Trophoblast cell (in vitro differentiated cells and primary cell): ENCODE results near the gene KCNK10.

Experiments used
- DNase-seq, 2 donors: peaks; one replicate each; pipeline ENCODE4 v3.0.0-alpha.2; 2016
- H2AFZ ChIP-seq: 2 replicates; pipeline ENCODE4 v1.6.1; 2013; ENCODE audit warnings: low read length, moderate library complexity, mild to moderate bottlenecking; ENCODE audit not compliant: insufficient read depth, poor library complexity
- H2AK5ac ChIP-seq: 2 replicates; pipeline ENCODE4 v1.6.1; 2013; ENCODE audit warnings: mild to moderate bottlenecking, low read length
- H2BK120ac ChIP-seq: 2 replicates; pipeline ENCODE4 v1.6.1; 2013; ENCODE audit warnings: low read length, mild to moderate bottlenecking, moderate library complexity; ENCODE audit not compliant: insufficient read depth, poor library complexity
- H2BK12ac ChIP-seq: 2 replicates; pipeline ENCODE4 v1.6.1; 2013; ENCODE audit warnings: mild to moderate bottlenecking, low read length, moderate library complexity
- H2BK5ac ChIP-seq: 2 replicates; pipeline ENCODE4 v1.6.1; 2013; ENCODE audit warnings: low read length, low read depth, moderate library complexity, mild to moderate bottlenecking; ENCODE audit not compliant: poor library complexity
- H3K14ac ChIP-seq: 2 replicates; pipeline ENCODE4 v1.6.1; 2013; ENCODE audit warnings: mild to moderate bottlenecking, low read length
- H3K18ac ChIP-seq: 2 replicates; pipeline ENCODE4 v1.6.1; 2013; ENCODE audit warnings: mild to moderate bottlenecking, low read length
- H3K23ac ChIP-seq: 2 replicates; pipeline ENCODE4 v1.6.1; 2013; ENCODE audit warnings: low read length
- H3K27ac ChIP-seq: 2 replicates; pipeline ENCODE4 v1.5.1; 2013; ENCODE audit warnings: low read depth, mild to moderate bottlenecking, inconsistent platforms, low read length, moderate library complexity
- H3K27me3 ChIP-seq: 2 replicates; pipeline ENCODE4 v1.6.1; 2013; ENCODE audit warnings: inconsistent platforms, mild to moderate bottlenecking, low read length, moderate library complexity; ENCODE audit not compliant: insufficient read depth
- H3K36me3 ChIP-seq, 2 experiments: 1 replicate in 1 of 2; 2 replicates in 1 of 2; pipeline ENCODE4 v1.6.1; 2013; ENCODE audit warnings: low read length in 2 of 2, mild to moderate bottlenecking in 2 of 2, moderate library complexity in 1 of 2; ENCODE audit not compliant: insufficient read depth in 2 of 2, control insufficient read depth in 1 of 2
- H3K4ac ChIP-seq: 2 replicates; pipeline ENCODE4 v1.6.1; 2013; ENCODE audit warnings: low read depth, mild to moderate bottlenecking, low read length, moderate library complexity
- H3K4me1 ChIP-seq, 2 experiments: 1 replicate in 1 of 2; 2 replicates in 1 of 2; pipeline ENCODE4 v1.6.1; 2013; ENCODE audit warnings: low read length in 2 of 2, mild to moderate bottlenecking in 2 of 2, moderate library complexity in 1 of 2; ENCODE audit not compliant: insufficient read depth in 2 of 2, control insufficient read depth in 1 of 2
- H3K4me2 ChIP-seq: 2 replicates; pipeline ENCODE4 v1.6.1; 2013; ENCODE audit warnings: inconsistent platforms, mild to moderate bottlenecking, low read length, moderate library complexity
- H3K4me3 ChIP-seq: 2 replicates; pipeline ENCODE4 v1.5.1; 2013; ENCODE audit warnings: mild to moderate bottlenecking, low read depth, low read length, inconsistent platforms
- H3K79me1 ChIP-seq: one replicate; pipeline ENCODE4 v1.6.1; 2013; ENCODE audit warnings: low read length
- H3K79me2 ChIP-seq: 2 replicates; pipeline ENCODE4 v1.6.1; 2013; ENCODE audit warnings: low read length, mild to moderate bottlenecking; ENCODE audit not compliant: control insufficient read depth, insufficient read depth, poor library complexity
- H3K9ac ChIP-seq: 2 replicates; pipeline ENCODE4 v1.6.1; 2013; ENCODE audit warnings: mild to moderate bottlenecking, low read length
- H3K9me3 ChIP-seq: 2 replicates; pipeline ENCODE4 v1.6.1; 2013; ENCODE audit warnings: low read depth, mild to moderate bottlenecking, control low read depth, inconsistent platforms, low read length; ENCODE audit not compliant: insufficient read depth
- H4K12ac ChIP-seq: 2 replicates; pipeline ENCODE4 v1.6.1; 2013; ENCODE audit warnings: low read depth, mild to moderate bottlenecking, low read length, moderate library complexity
- H4K8ac ChIP-seq: 2 replicates; pipeline ENCODE4 v1.6.1; 2013; ENCODE audit warnings: low read depth, mild to moderate bottlenecking, low read length, moderate library complexity
- H4K91ac ChIP-seq: one replicate; pipeline ENCODE4 v1.6.1; 2013; ENCODE audit warnings: low read depth, mild to moderate bottlenecking, low read length, moderate library complexity
- WGBS: extraction: QIAGEN DNeasy Blood & Tissue Kit; methylation state at CpG from one replicate; pipeline ENCODE4 v1.1.7; 2013; ENCODE audit warnings: missing lambda C conversion rate; ENCODE audit not compliant: insufficient read length, insufficient coverage; ENCODE audit errors: extremely low coverage; 5-methylcytosine and 5-hydroxymethylcytosine counted together

The KCNK10 gene

GRCh38 chr14:88324930-88325329 is 1.9 kb upstream of the KCNK10 start:
- no peaks in the 10 kb centered on the region for H3K79me1 ChIP-seq
- no peak for DNase-seq
- H2AFZ ChIP-seq = no peak overlapping the region
- H4K91ac ChIP-seq = no peak overlapping the region
- no peaks in the 10 kb centered on the region for H3K36me3 ChIP-seq
- peaks cover 70% of the 10 kb centered on the region for H3K27me3 ChIP-seq
- H3K27ac ChIP-seq = no peak overlapping the region
- no peak overlapping the region for H4K12ac ChIP-seq
- H2AK5ac ChIP-seq = no peak overlapping the region
- peaks cover 2 to 3% of the 10 kb centered on the region in 2 experiments for H3K4me1 ChIP-seq
- no peak overlapping the region for H3K18ac ChIP-seq
- no CpG with 5 or more reads among the region's 6 CpGs for WGBS
- H4K8ac ChIP-seq = no peak overlapping the region
- no peak overlapping the region for H3K4me3 ChIP-seq
- no peak overlapping the region for H2BK120ac ChIP-seq
- H3K4me2 ChIP-seq = no peak overlapping the region
- H3K9ac ChIP-seq = no peak overlapping the region
- no peak overlapping the region for H3K23ac ChIP-seq
- no peak overlapping the region for H3K4ac ChIP-seq
- no peak overlapping the region for H3K14ac ChIP-seq
- no peaks in the 10 kb centered on the region for H3K79me2 ChIP-seq
- H3K9me3 ChIP-seq = peaks cover 8% of the 10 kb centered on the region
- no peak overlapping the region for H2BK12ac ChIP-seq
- H2BK5ac ChIP-seq = no peak overlapping the region

GRCh38 chr14:88324491-88324890 is 1.4 kb upstream of the KCNK10 start:
- Histone ChIP-seq H3K27me3 (peaks cover 70% of the 10 kb centered on the region), H3K18ac (no peak overlapping the region), H2BK12ac (no peak overlapping the region), H3K9me3 (peaks cover 8% of the 10 kb centered on the region), H3K14ac (no peak overlapping the region), H2BK5ac (no peak overlapping the region), H3K79me2 (no peaks in the 10 kb centered on the region), H4K12ac (no peak overlapping the region), H3K23ac (no peak overlapping the region), H3K4me2 (no peak overlapping the region), H2AFZ (no peak overlapping the region), H3K4ac (no peak overlapping the region), H3K36me3 (no peaks in the 10 kb centered on the region), H3K27ac (no peak overlapping the region), H4K8ac (no peak overlapping the region), H4K91ac (no peak overlapping the region), H2BK120ac (no peak overlapping the region), H3K9ac (no peak overlapping the region), H3K4me3 (no peak overlapping the region), H3K79me1 (no peaks in the 10 kb centered on the region), H2AK5ac (no peak overlapping the region), H3K4me1 (peaks cover 2 to 3% of the 10 kb centered on the region in 2 experiments)
- no CpG with 5 or more reads among the region's 4 CpGs for WGBS
- no peak for DNase-seq

- Histone ChIP-seq H3K23ac (no peak overlapping the region), H3K18ac (no peak overlapping the region), H2BK12ac (no peak overlapping the region), H3K14ac (no peak overlapping the region), H3K27ac (no peak overlapping the region), H3K79me1 (no peaks in the 10 kb centered on the region), H2AFZ (peak overlapping the region; percentile 44), H3K4me2 (peak overlapping the region; percentile 84), H2BK5ac (no peak overlapping the region), H3K27me3 (peaks cover 70% of the 10 kb centered on the region), H3K4me3 (peak overlapping the region; percentile 70), H3K9ac (no peak overlapping the region), H3K4ac (no peak overlapping the region), H2BK120ac (no peak overlapping the region), H3K36me3 (no peaks in the 10 kb centered on the region), H4K91ac (no peak overlapping the region), H4K12ac (no peak overlapping the region), H4K8ac (no peak overlapping the region), H3K9me3 (peaks cover 8% of the 10 kb centered on the region), H3K79me2 (no peaks in the 10 kb centered on the region), H3K4me1 (peaks cover 2 to 3% of the 10 kb centered on the region in 2 experiments), H2AK5ac (no peak overlapping the region)
- no CpG with 5 or more reads among the region's 69 CpGs for WGBS
- DNase-seq = no peak
These were observed 592 bp upstream of the KCNK10 start for GRCh38 chr14:88323523-88324199.

GRCh38 chr14:88322504-88323085 is 474 bp downstream of the KCNK10 start:
- Histone ChIP-seq H2BK5ac (no peak overlapping the region), H3K27ac (no peak overlapping the region), H2AK5ac (no peak overlapping the region), H4K91ac (no peak overlapping the region), H3K36me3 (no peaks in the 10 kb centered on the region), H2BK120ac (no peak overlapping the region), H4K8ac (no peak overlapping the region), H3K4me3 (no peak overlapping the region), H3K79me1 (no peaks in the 10 kb centered on the region), H3K18ac (no peak overlapping the region), H3K9ac (no peak overlapping the region), H3K4me2 (peak overlapping the region; percentile 84), H3K4me1 (peaks cover 2 to 3% of the 10 kb centered on the region in 2 experiments), H3K23ac (no peak overlapping the region), H3K14ac (no peak overlapping the region), H2AFZ (no peak overlapping the region), H3K27me3 (peaks cover 66% of the 10 kb centered on the region), H3K4ac (no peak overlapping the region), H4K12ac (no peak overlapping the region), H2BK12ac (no peak overlapping the region), H3K79me2 (no peaks in the 10 kb centered on the region), H3K9me3 (peaks cover 8% of the 10 kb centered on the region)
- DNase-seq = no peak
- WGBS = no CpG with 5 or more reads among the region's 26 CpGs
